Gastrocnemius medialis (tissue), 4 donors: Measurements from ENCODE around the gene TAX1BP1. TPM values are rescaled to one million over a fixed set of nuclear protein-coding genes. Genes with fewer than 3 reads are reported as not detected.

Experiments used
- ATAC-seq, 2 donors: fragments of 150-250 bp; one replicate each; pipeline ENCODE4 v1.9.1; 2016
- DNase-seq, 2 donors: peaks; one replicate each; pipeline ENCODE4 v3.0.0-alpha.2; 2019
- H3K27ac ChIP-seq, 4 donors: fragments of 200-600 bp; sonication (generic); 1 replicate in 1 of 4; 2 replicates in 3 of 4; pipeline ENCODE4 v1.5.1; 2016 to 2018; ENCODE audit warnings: mild to moderate bottlenecking in 2 of 4, moderate library complexity in 1 of 4
- H3K27me3 ChIP-seq, 3 donors: fragments of 200-600 bp; sonication (generic) in 2 of 3; 1 replicate in 1 of 3; 2 replicates in 2 of 3; pipeline versions ENCODE4 v1.5.1 to v1.6.0; 2016 to 2019; ENCODE audit warnings: mild to moderate bottlenecking in 1 of 3, moderate library complexity in 1 of 3
- H3K36me3 ChIP-seq, 2 donors: fragments of 200-600 bp; sonication (generic) in 1 of 2; one replicate each; pipeline ENCODE4 v1.5.1; 2017 to 2018
- H3K4me1 ChIP-seq, 2 donors: fragments of 200-600 bp; sonication (generic) in 1 of 2; one replicate each; pipeline ENCODE4 v1.5.1; 2016 to 2017; ENCODE audit warnings: mild to moderate bottlenecking in 2 of 2
- H3K4me3 ChIP-seq, 4 donors: fragments of 200-600 bp; sonication (generic) in 3 of 4; 1 replicate in 1 of 4; 2 replicates in 3 of 4; pipeline ENCODE4 v1.5.1; 2016 to 2019; ENCODE audit warnings: mild to moderate bottlenecking in 2 of 4
- H3K9me3 ChIP-seq, 3 donors: fragments of 200-600 bp; sonication (generic) in 2 of 3; 1 replicate in 1 of 3; 2 replicates in 2 of 3; pipeline ENCODE4 v1.5.1; 2016 to 2019
- POLR2A ChIP-seq, 2 donors: fragments of 450-650 bp; IDR thresholded peaks; one replicate each; pipeline ENCODE4 v1.6.1; 2017; ENCODE audit warnings: antibody characterized with exemption in 2 of 2, mild to moderate bottlenecking in 2 of 2, moderate library complexity in 2 of 2
- in situ Hi-C, 4 donors: fragments of 200-750 bp; cut with MboI; loops; one replicate each; pipeline versions ENCODE4 v1.15.0 to v1.8.0; 2017; ENCODE audit warnings: low sequenced_read_pairs in 4 of 4
- intact Hi-C: fragments of 100-400 bp; cut with DNase I; formaldehyde crosslinking; loops from one replicate; pipeline ENCODE4 v1.15.1; 2023; ENCODE audit warnings: low total_unique reads
- total RNA-seq, 4 donors: library from RNA; depleted of rRNA; stranded (reverse); fragments of >200 nt; gene quantifications; one replicate each; pipeline versions ENCODE4 v1.1.0 to v1.2.3, GENCODE V29; 2016
- TF ChIP-seq, protein P1 (sequence below), 5 experiments: fragments of 450-650 bp in 3 of 5; fragments of 200-600 bp in 2 of 5; sonication (generic) in 2 of 5; IDR thresholded peaks in 4 of 5; conservative IDR thresholded peaks in 1 of 5; 1 replicate in 4 of 5; 2 replicates in 1 of 5; pipeline ENCODE4 v1.5.1; 2016 to 2019; ENCODE audit warnings: antibody characterized with exemption in 5 of 5, mild to moderate bottlenecking in 3 of 5, moderate library complexity in 3 of 5

Gene TAX1BP1
- total RNA-seq, 4 donors from 2014 or later = 110 to 136 (median 113) TPM

GRCh38 chr7:27745064-27745583, 5.2 kb downstream of the TAX1BP1 start:
- intact Hi-C loops (loop anchor here (10.0 kb wide), 1 partner anchor 190 kb away; no protein-coding TSS in a partner anchor), in situ Hi-C loops (no loop called here)
- DNase-seq = no peak
- peak overlapping the region in 2 of 4 donors; percentile 8 to 39 for H3K27ac ChIP-seq
- H3K4me1 ChIP-seq = peaks cover 51 to 61% of the 10 kb centered on the region in 2 donors
- TF ChIP-seq, protein P1, sequence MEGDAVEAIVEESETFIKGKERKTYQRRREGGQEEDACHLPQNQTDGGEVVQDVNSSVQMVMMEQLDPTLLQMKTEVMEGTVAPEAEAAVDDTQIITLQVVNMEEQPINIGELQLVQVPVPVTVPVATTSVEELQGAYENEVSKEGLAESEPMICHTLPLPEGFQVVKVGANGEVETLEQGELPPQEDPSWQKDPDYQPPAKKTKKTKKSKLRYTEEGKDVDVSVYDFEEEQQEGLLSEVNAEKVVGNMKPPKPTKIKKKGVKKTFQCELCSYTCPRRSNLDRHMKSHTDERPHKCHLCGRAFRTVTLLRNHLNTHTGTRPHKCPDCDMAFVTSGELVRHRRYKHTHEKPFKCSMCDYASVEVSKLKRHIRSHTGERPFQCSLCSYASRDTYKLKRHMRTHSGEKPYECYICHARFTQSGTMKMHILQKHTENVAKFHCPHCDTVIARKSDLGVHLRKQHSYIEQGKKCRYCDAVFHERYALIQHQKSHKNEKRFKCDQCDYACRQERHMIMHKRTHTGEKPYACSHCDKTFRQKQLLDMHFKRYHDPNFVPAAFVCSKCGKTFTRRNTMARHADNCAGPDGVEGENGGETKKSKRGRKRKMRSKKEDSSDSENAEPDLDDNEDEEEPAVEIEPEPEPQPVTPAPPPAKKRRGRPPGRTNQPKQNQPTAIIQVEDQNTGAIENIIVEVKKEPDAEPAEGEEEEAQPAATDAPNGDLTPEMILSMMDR (IDR thresholded peaks at IDR 0.05 in 4 of 5, conservative IDR thresholded peaks at IDR 0.05 in 1 of 5) = peak; percentile 23 to 60 (median 40)
- TF ChIP-seq POLR2A (IDR thresholded peaks at IDR 0.05) = no peak
- no peak overlapping the region for H3K4me3 ChIP-seq
- H3K27me3 ChIP-seq = no peaks in the 10 kb centered on the region
- ATAC-seq = no peak
- no peaks in the 10 kb centered on the region for H3K9me3 ChIP-seq
- H3K36me3 ChIP-seq = peaks cover 0 to 16% of the 10 kb centered on the region in 2 donors

- no peaks in the 10 kb centered on the region for H3K27me3 ChIP-seq
- H3K36me3 ChIP-seq = peaks cover 0 to 29% of the 10 kb centered on the region in 2 donors
- H3K4me1 ChIP-seq = peaks cover 45 to 57% of the 10 kb centered on the region in 2 donors
- DNase-seq (no peak), ATAC-seq (no peak)
- in situ Hi-C loops (no loop called here), intact Hi-C loops (loop anchor here (10.0 kb wide), 1 partner anchor 188 kb away; no protein-coding TSS in a partner anchor)
- H3K4me3 ChIP-seq = no peak overlapping the region
- no peaks in the 10 kb centered on the region for H3K9me3 ChIP-seq
- TF ChIP-seq, protein P1 (IDR thresholded peaks at IDR 0.05 in 4 of 5, conservative IDR thresholded peaks at IDR 0.05 in 1 of 5) = no peak
- no peak for TF ChIP-seq POLR2A (IDR thresholded peaks at IDR 0.05)
- H3K27ac ChIP-seq = no peak overlapping the region
These were observed 6.5 kb downstream of the TAX1BP1 start for GRCh38 chr7:27746486-27746885.

DNA sequence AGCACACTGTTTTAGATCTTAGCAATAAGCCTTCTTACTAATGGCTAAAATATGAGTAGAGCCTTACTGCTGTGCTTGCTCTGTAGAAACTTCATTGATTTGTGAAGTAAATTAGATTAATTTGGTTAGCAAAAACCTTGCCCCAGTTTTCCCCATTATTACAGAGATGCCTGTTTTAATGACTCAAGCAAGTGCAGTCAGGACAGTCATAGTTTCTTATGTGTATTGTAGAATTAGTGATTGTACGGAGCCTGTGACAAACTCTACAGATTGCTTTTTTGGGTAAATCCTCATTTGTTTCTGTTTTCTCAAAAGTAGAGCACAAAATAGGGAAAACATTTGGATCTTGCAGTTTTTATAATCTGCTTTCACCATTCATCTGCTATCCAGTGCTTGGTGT, 7.0 kb downstream of the TAX1BP1 start:
- peaks cover 0 to 32% of the 10 kb centered on the region in 2 donors for H3K36me3 ChIP-seq
- no peak for DNase-seq
- H3K27ac ChIP-seq = no peak overlapping the region
- H3K4me3 ChIP-seq = no peak overlapping the region
- H3K9me3 ChIP-seq = no peaks in the 10 kb centered on the region
- TF ChIP-seq, protein P1 (IDR thresholded peaks at IDR 0.05 in 4 of 5, conservative IDR thresholded peaks at IDR 0.05 in 1 of 5) = no peak
- TF ChIP-seq POLR2A (IDR thresholded peaks at IDR 0.05) = no peak
- ATAC-seq = no peak
- intact Hi-C loops (loop anchor here (10.0 kb wide), 1 partner anchor 188 kb away; no protein-coding TSS in a partner anchor), in situ Hi-C loops (no loop called here)
- no peaks in the 10 kb centered on the region for H3K27me3 ChIP-seq
- H3K4me1 ChIP-seq = peaks cover 42 to 55% of the 10 kb centered on the region in 2 donors

GRCh38 chr7:27747589-27748368, 7.8 kb downstream of the TAX1BP1 start:
- H3K4me3 ChIP-seq = no peak overlapping the region
- no peaks in the 10 kb centered on the region for H3K27me3 ChIP-seq
- H3K9me3 ChIP-seq = no peaks in the 10 kb centered on the region
- TF ChIP-seq, protein P1 (IDR thresholded peaks at IDR 0.05 in 4 of 5, conservative IDR thresholded peaks at IDR 0.05 in 1 of 5) = no peak
- no peak for TF ChIP-seq POLR2A (IDR thresholded peaks at IDR 0.05)
- DNase-seq = no peak
- no peak for ATAC-seq
- H3K4me1 ChIP-seq = peaks cover 34 to 51% of the 10 kb centered on the region in 2 donors
- H3K36me3 ChIP-seq = peaks cover 0 to 39% of the 10 kb centered on the region in 2 donors
- no peak overlapping the region for H3K27ac ChIP-seq
- in situ Hi-C loops (no loop called here), intact Hi-C loops (loop anchor here (10.0 kb wide), 1 partner anchor 187 kb away; no protein-coding TSS in a partner anchor)
